ENCODE results near the gene C8B. TPM values are rescaled to one million over a fixed set of nuclear protein-coding genes. Genes with fewer than 3 reads are reported as not detected.

Gene C8B
- polyA plus RNA-seq, 1 donor from 2014 or later = not detected

DNA sequence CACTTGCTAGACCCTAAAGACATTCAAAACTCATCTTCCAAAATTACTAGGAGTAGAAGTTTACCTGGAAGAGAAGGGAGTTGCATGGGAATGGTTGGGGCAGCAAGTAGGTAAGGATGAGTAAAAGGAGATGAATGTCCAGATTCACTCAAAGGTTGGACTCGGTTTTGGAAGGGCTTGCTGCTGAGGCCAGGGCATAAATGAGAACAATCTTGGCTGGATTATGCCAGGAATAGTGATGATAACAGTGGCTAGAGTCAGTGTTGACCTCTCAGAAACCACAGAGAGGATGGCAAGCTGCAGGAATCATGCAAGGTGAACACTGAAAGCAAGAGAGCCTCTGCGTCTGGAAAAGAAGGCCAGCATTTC lies 67.8 kb downstream of the C8B start:
- TF ChIP-seq TAF1 (IDR thresholded peaks at IDR 0.05; ENCODE audit: low read depth) = no peak
- no peak for TF ChIP-seq SMC3 (conservative IDR thresholded peaks at IDR 0.05; ENCODE audit: poor library complexity)
- no peak for TF ChIP-seq MXI1 (conservative IDR thresholded peaks at IDR 0.05; ENCODE audit: poor library complexity, severe bottlenecking)
- TF ChIP-seq EZH2 (IDR thresholded peaks at IDR 0.05; ENCODE audit: borderline replicate concordance, insufficient read depth, low read length, poor library complexity, severe bottlenecking) = no peak
- no peak for TF ChIP-seq POLR2AphosphoS5 (IDR thresholded peaks at IDR 0.05)
- TF ChIP-seq, protein P1, sequence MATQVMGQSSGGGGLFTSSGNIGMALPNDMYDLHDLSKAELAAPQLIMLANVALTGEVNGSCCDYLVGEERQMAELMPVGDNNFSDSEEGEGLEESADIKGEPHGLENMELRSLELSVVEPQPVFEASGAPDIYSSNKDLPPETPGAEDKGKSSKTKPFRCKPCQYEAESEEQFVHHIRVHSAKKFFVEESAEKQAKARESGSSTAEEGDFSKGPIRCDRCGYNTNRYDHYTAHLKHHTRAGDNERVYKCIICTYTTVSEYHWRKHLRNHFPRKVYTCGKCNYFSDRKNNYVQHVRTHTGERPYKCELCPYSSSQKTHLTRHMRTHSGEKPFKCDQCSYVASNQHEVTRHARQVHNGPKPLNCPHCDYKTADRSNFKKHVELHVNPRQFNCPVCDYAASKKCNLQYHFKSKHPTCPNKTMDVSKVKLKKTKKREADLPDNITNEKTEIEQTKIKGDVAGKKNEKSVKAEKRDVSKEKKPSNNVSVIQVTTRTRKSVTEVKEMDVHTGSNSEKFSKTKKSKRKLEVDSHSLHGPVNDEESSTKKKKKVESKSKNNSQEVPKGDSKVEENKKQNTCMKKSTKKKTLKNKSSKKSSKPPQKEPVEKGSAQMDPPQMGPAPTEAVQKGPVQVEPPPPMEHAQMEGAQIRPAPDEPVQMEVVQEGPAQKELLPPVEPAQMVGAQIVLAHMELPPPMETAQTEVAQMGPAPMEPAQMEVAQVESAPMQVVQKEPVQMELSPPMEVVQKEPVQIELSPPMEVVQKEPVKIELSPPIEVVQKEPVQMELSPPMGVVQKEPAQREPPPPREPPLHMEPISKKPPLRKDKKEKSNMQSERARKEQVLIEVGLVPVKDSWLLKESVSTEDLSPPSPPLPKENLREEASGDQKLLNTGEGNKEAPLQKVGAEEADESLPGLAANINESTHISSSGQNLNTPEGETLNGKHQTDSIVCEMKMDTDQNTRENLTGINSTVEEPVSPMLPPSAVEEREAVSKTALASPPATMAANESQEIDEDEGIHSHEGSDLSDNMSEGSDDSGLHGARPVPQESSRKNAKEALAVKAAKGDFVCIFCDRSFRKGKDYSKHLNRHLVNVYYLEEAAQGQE (IDR thresholded peaks at IDR 0.05; ENCODE audit: borderline replicate concordance) = no peak
- TF ChIP-seq, protein P2, sequence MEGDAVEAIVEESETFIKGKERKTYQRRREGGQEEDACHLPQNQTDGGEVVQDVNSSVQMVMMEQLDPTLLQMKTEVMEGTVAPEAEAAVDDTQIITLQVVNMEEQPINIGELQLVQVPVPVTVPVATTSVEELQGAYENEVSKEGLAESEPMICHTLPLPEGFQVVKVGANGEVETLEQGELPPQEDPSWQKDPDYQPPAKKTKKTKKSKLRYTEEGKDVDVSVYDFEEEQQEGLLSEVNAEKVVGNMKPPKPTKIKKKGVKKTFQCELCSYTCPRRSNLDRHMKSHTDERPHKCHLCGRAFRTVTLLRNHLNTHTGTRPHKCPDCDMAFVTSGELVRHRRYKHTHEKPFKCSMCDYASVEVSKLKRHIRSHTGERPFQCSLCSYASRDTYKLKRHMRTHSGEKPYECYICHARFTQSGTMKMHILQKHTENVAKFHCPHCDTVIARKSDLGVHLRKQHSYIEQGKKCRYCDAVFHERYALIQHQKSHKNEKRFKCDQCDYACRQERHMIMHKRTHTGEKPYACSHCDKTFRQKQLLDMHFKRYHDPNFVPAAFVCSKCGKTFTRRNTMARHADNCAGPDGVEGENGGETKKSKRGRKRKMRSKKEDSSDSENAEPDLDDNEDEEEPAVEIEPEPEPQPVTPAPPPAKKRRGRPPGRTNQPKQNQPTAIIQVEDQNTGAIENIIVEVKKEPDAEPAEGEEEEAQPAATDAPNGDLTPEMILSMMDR (IDR thresholded peaks at IDR 0.05; ENCODE audit: poor library complexity, severe bottlenecking) = no peak
- TF ChIP-seq EP300 (conservative IDR thresholded peaks at IDR 0.05; ENCODE audit: poor library complexity, severe bottlenecking) = no peak
- TF ChIP-seq RAD21 (conservative IDR thresholded peaks at IDR 0.05) = no peak
- Histone ChIP-seq H3K9me2 (ENCODE audit: insufficient read depth, low read length) (no peaks in the 10 kb centered on the region), H3K79me2 (replicated peaks; ENCODE audit: insufficient read depth, low read length) (no peaks in the 10 kb centered on the region), H3F3A (ENCODE audit: insufficient read depth, low read length, poor library complexity, severe bottlenecking) (no peaks in the 10 kb centered on the region), H3K4me2 (ENCODE audit: low read length) (no peak overlapping the region), H3K27ac (ENCODE audit: low read length) (no peak overlapping the region), H3K36me3 (ENCODE audit: insufficient read depth, low read length) (no peaks in the 10 kb centered on the region), H3K9me3 (ENCODE audit: low read length) (no peaks in the 10 kb centered on the region), H4K20me1 (ENCODE audit: insufficient read depth) (no peaks in the 10 kb centered on the region), H3K27me3 (ENCODE audit: insufficient read depth, low read depth, low read length) (no peaks in the 10 kb centered on the region), H3K9ac (ENCODE audit: low read length) (no peak overlapping the region), H2AFZ (ENCODE audit: low read depth, low read length) (no peak overlapping the region), H3K4me3 (ENCODE audit: low read length) (no peak overlapping the region)

DNA sequence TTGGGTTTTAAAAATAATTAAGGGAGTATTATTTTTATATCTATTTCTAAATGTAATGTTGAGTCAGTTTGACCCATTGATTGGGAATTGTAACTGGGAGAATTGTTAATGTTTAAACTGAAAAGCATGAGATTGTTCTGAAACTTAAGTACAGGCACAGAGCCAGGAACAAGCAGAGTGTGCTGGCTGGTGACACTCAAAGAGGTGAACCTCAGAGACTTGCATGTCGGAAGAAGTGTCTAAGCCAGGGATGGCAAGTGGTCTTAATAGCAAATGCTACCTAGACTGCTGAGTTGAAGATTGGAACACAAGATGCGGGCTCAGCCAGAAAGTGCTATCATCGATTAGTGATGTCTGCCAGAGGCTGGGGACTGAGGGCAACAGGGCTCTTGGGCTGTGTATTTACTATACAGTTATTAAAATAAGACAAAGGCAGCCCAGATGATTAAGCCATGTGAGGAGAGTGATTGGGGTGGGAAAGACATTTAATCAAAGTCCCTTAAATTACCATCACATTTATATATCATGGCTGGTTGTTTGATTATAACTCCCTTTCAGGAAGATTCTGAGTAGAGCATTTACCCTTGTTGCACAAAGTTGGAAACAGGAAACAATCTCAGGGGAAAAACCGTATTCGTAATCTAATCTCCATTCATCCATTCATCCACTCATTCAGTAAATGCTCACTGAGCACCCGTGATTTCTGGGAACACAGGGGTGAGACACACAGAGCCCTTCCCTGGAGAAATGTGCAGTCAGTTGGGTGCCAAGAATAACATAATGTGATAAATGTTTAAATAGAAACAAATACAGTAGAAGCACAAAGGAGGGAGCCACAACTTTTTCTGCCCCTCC lies 68.4 kb downstream of the C8B start:
- H3K27me3 ChIP-seq (ENCODE audit: insufficient read depth, low read depth, low read length) = no peaks in the 10 kb centered on the region
- no peaks in the 10 kb centered on the region for H3K36me3 ChIP-seq (ENCODE audit: insufficient read depth, low read length)
- TF ChIP-seq TAF1 (IDR thresholded peaks at IDR 0.05; ENCODE audit: low read depth) (no peak), POLR2AphosphoS5 (IDR thresholded peaks at IDR 0.05) (no peak), RAD21 (conservative IDR thresholded peaks at IDR 0.05) (no peak), MXI1 (conservative IDR thresholded peaks at IDR 0.05; ENCODE audit: poor library complexity, severe bottlenecking) (no peak)
- TF ChIP-seq, protein P1 (IDR thresholded peaks at IDR 0.05; ENCODE audit: borderline replicate concordance) = no peak
- no peak overlapping the region for H3K9ac ChIP-seq (ENCODE audit: low read length)
- no peaks in the 10 kb centered on the region for H3K79me2 ChIP-seq (replicated peaks; ENCODE audit: insufficient read depth, low read length)
- H3K4me3 ChIP-seq (ENCODE audit: low read length) = no peak overlapping the region
- H2AFZ ChIP-seq (ENCODE audit: low read depth, low read length) = no peak overlapping the region
- H3K9me2 ChIP-seq (ENCODE audit: insufficient read depth, low read length) = no peaks in the 10 kb centered on the region
- no peak overlapping the region for H3K4me2 ChIP-seq (ENCODE audit: low read length)
- no peak overlapping the region for H3K27ac ChIP-seq (ENCODE audit: low read length)
- H3K9me3 ChIP-seq (ENCODE audit: low read length) = no peaks in the 10 kb centered on the region
- H3F3A ChIP-seq (ENCODE audit: insufficient read depth, low read length, poor library complexity, severe bottlenecking) = no peaks in the 10 kb centered on the region
- no peaks in the 10 kb centered on the region for H4K20me1 ChIP-seq (ENCODE audit: insufficient read depth)
